Esophagus squamous epithelium (tissue), 4 donors: ENCODE data around the gene REST.

ENCODE experiments used
- POLR2A ChIP-seq, 4 donors: fragments of 450-650 bp; IDR thresholded peaks; one replicate each; pipeline ENCODE4 v1.6.1; 2017; ENCODE audit warnings: antibody characterized with exemption in 4 of 4, mild to moderate bottlenecking in 4 of 4, moderate library complexity in 3 of 4
- TF ChIP-seq, protein P1 (sequence below), 6 experiments: fragments of 450-650 bp in 4 of 6; fragments of 200-600 bp in 2 of 6; sonication (generic) in 2 of 6; IDR thresholded peaks; one replicate each; pipeline ENCODE4 v1.5.1; 2016 to 2019; ENCODE audit warnings: antibody characterized with exemption in 6 of 6, mild to moderate bottlenecking in 4 of 6, moderate library complexity in 4 of 6

DNA sequence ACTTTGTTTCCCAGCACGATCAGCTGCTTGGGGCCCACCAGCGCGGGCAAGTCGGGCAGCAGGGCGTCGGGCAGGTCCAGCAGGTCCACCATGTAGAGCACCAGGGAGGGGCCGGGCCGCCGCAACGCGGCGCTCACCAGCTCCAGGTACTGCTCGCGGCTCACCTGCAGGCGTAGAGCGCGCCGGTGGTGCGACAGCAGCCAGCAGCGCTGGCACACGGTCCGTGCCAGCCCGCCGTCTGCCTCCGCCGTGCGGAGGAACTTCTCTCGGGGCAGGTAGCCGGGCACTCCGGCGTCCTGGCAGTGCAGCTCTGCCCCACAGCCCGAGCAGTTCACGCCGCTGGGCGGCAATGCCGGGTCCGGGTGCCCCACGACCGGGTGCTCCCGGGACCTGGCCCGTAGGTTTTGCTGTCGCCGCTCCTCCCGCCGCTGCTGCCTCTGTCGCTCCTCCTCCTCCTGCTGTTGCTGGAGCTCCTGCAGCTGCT is 69.2 kb downstream of the REST start:
- TF ChIP-seq, protein P1, sequence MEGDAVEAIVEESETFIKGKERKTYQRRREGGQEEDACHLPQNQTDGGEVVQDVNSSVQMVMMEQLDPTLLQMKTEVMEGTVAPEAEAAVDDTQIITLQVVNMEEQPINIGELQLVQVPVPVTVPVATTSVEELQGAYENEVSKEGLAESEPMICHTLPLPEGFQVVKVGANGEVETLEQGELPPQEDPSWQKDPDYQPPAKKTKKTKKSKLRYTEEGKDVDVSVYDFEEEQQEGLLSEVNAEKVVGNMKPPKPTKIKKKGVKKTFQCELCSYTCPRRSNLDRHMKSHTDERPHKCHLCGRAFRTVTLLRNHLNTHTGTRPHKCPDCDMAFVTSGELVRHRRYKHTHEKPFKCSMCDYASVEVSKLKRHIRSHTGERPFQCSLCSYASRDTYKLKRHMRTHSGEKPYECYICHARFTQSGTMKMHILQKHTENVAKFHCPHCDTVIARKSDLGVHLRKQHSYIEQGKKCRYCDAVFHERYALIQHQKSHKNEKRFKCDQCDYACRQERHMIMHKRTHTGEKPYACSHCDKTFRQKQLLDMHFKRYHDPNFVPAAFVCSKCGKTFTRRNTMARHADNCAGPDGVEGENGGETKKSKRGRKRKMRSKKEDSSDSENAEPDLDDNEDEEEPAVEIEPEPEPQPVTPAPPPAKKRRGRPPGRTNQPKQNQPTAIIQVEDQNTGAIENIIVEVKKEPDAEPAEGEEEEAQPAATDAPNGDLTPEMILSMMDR (IDR thresholded peaks at IDR 0.05), result peak in 3 of 6 experiments; percentile 2 to 31 (median 10)
- no peak for TF ChIP-seq POLR2A (IDR thresholded peaks at IDR 0.05)
